ENCODE measurements around the gene TTC6. TPM values are rescaled to one million over a fixed set of nuclear protein-coding genes. Genes with fewer than 3 reads are reported as not detected.

TTC6 gene
- total RNA-seq, 1 donor, result not detected

DNA sequence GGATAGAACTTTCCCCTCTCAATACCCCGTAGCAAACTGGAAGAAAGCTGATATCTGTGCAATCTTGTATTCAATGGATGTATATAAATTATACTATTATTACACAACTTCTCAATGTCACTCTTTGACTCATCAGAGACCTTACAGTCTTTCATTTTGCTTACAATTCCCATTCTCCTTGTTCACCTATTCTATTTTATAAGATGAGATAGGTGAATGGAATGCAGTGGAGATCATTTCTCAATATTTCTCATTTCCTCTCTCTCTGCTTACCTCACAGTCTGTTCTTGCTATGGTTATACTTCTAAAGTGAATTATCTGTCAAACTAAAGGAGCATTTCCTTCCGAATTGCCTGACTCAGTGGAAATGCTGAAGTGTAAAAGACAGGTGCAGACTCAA, 15.3 kb upstream of the TTC6 start:
- Histone ChIP-seq H3K9me3 (ENCODE audit: low read depth, low read length) (no peaks in the 10 kb centered on the region), H3K4me1 (ENCODE audit: insufficient read depth, low read length) (no peaks in the 10 kb centered on the region), H3K27me3 (ENCODE audit: insufficient read depth, low read length) (peaks cover 44% of the 10 kb centered on the region)

DNA sequence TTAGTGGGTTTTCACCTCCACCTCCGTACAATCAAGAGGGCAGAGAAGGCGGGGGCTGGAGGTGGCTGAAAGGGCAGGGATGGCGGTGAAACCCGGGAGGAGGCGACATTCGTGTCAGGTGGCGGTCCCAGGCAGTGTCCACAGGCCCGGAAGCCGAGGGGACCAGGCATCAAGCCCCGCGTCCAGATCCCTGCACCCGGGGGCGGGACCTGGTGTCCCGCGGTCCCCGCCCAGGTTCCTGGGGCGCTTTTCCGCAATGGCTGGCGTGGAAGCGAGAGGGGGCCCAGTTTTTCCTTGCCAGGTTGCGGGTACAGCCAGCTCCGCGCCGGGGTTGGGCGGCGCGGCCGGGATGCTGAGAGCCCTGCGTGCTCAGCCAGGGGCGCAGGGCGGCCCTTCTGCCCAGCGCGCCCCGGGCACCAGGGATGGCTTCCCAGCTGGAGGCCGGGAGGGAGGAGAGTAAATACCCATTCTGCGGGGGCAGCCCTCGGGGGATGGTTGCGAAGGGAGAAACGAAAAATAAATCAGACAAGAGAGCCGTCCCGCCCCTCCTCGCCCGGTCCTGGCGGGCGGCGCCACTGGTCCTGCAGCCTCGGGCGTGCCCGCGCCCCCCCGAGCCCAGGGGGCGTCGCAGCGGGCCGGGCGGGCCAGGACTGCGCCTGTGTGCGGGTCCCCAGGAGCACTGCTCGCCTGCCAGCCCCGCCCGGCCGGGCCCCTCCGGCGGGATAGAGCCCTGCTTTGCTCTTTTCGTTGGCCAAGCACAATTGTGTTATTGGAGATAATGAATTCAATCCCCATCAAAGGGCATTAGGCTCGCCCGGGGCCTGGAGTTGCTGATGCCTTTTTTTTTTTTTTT, 11.8 kb upstream of the TTC6 start:
- H3K27me3 ChIP-seq (ENCODE audit: insufficient read depth, low read length), result peaks cover 74% of the 10 kb centered on the region

More for the DNA sequence above, 15.3 kb upstream of the TTC6 start:
- H3K4me3 ChIP-seq (ENCODE audit: low read length), result no peak overlapping the region

DNA sequence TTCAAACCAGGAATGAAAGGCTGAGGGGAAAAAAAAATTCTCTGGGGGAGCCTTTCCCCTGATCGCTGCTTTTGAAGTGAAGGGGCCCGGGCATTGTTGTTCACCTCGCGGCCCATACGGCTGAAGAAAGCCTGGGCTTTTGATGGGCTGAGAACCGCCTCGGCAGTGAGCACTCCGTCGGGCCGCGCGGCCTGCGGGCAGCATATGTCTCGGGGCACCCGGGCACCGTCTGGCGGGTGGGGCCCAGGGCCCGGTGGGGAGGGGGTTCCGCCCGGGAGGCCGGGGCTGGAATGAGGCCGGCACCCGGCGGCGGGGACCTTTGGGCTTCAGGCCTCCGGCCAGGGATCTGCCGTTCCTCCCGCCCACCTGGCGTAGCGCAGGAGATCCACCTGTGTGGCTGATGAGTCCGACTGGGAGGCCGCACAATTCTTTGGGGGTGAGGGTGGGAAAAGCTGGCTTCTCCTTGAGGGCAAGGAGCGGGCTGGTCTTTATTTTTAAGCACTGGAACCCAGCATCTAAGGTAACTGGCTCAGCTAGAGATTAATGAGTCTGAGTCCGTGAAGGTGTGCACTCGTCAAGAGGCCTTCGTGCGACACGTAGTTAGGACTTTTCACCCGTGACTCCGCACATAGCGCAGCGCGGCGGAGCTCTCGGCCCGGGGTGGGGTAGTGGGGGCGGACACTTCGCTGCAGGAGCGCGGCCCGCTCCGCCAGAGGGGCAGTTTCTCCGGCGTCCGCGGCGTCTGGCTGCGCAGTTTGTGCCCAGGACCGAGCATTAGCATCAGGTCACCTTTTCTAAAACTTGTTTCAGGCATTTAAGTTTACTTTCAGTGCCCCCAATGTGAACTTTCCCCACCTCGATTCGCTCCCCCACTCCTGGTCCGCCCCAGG, 11.0 kb upstream of the TTC6 start:
- Histone ChIP-seq H3K27me3 (ENCODE audit: insufficient read depth, low read length) (peaks cover 83% of the 10 kb centered on the region), H3K4me3 (ENCODE audit: low read length) (no peak overlapping the region), H3K9me3 (ENCODE audit: low read depth, low read length) (no peaks in the 10 kb centered on the region), H3K4me1 (ENCODE audit: insufficient read depth, low read length) (no peaks in the 10 kb centered on the region)

More for the DNA sequence above, 11.8 kb upstream of the TTC6 start:
- Histone ChIP-seq H3K4me3 (ENCODE audit: low read length) (no peak overlapping the region), H3K9me3 (ENCODE audit: low read depth, low read length) (no peaks in the 10 kb centered on the region), H3K4me1 (ENCODE audit: insufficient read depth, low read length) (no peaks in the 10 kb centered on the region)

DNA sequence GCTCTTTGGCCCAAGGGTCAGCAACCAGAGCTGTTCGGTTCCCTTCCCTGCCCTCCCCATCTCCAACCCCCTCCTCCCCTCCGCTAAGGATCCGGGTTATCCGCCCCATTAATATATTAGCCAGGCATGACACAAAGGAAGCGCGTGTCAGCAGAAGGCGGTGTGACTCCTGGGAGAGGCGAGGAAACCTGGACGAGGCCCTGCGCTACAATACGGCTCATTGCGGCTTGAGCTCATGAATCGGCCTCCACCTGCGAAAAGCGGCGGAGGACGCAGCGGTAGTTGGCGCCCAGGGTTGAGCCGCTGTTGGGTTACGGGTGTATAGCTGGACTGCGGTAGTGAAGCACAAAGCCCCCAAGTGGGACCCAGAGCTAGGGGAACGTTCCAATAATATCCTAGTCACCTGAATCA, 10.3 kb upstream of the TTC6 start:
- H3K4me1 ChIP-seq (ENCODE audit: insufficient read depth, low read length), result no peaks in the 10 kb centered on the region
- H3K9me3 ChIP-seq (ENCODE audit: low read depth, low read length), result no peaks in the 10 kb centered on the region
- H3K27me3 ChIP-seq (ENCODE audit: insufficient read depth, low read length), result peaks cover 88% of the 10 kb centered on the region
- no peak overlapping the region for H3K4me3 ChIP-seq (ENCODE audit: low read length)

DNA sequence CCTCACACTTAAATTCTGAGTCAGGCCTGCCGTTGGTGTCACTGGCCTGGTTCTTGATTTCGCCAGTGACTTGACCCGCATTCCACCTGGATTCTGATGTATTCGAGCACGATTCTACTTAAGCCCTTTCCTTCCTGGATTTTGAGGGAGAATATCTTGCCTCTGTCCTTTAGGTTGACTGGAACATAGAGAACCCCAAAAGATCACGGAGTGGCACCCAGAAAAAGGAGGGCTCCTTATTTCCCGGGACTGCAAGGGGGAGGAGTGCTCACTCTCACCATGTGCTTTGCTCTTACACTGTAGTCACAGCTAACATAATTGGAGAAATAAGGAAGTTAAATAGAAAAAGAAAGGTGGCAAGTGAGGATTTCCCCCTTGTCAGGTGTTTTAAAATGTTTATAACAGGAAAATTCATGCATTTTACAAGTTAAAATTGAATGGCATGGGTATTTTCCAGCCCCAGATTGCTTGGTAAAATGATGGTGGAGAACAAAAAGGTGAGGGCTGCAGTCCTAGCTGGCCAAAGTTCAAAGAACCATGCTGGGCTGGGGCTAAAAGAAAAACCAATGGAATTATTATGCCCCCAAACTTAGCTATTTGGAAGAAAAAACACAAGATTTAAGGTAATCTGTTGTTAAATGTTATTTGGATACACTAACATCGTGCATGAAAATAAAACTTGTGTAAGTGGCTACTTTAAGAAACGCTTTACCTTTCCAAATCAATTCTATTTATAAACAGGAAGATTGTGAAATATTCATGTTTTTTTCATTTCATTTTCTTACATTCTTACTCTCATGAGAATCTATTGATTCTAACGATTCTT, 9.2 kb upstream of the TTC6 start:
- H3K4me3 ChIP-seq (ENCODE audit: low read length), result no peak overlapping the region
- no peaks in the 10 kb centered on the region for H3K4me1 ChIP-seq (ENCODE audit: insufficient read depth, low read length)
- H3K27me3 ChIP-seq (ENCODE audit: insufficient read depth, low read length), result peaks cover 95% of the 10 kb centered on the region
- H3K9me3 ChIP-seq (ENCODE audit: low read depth, low read length), result no peaks in the 10 kb centered on the region

DNA sequence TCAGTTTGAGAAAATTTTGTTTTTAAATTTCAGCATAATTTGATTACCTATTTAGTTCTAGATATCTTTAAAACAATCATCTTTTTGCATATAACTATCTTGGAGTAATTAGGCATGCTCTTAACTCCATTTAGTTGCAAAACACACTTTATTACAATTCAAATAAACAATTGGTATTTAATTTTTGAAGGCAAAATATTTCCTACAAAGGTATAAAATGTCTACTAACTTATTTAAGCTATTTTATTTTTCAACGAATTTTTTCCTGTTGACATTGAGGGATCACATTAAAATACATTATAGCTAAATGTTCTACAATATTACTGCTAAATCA, 8.7 kb upstream of the TTC6 start:
- Histone ChIP-seq H3K27me3 (ENCODE audit: insufficient read depth, low read length) (peaks cover 95% of the 10 kb centered on the region), H3K4me3 (ENCODE audit: low read length) (no peak overlapping the region), H3K9me3 (ENCODE audit: low read depth, low read length) (no peaks in the 10 kb centered on the region), H3K4me1 (ENCODE audit: insufficient read depth, low read length) (no peaks in the 10 kb centered on the region)

DNA sequence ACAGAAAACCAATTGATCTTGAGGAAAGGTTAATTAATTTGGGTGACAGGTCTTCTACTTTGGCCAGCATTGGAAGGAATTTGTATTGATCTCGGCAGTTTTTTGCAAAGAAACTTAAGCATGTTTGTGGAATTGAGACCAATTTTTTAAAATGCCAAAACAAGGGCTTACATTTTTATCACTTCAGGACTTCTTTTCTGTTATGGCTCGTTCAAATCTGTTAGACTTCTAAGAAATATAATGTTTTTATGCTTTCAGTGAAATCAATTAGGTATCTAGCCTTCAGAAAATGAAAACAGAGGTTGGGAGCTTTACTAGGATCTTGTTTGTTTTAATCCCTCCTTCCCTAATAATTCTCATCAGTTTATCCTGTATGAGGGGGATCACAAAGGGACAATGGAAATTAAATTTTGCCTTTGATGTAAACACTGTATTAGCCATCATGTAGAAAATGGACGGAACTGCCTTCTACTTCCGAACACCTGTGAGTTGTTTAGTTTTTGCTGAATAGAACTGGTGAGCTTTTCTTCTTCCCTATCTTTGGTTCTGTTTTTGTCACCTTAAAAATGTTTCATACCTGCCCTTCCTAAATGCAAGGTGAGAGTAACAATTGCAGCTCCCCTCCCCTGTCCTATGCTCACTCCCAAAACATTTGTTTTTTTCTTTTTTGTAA, 8.2 kb upstream of the TTC6 start:
- Histone ChIP-seq H3K9me3 (ENCODE audit: low read depth, low read length) (no peaks in the 10 kb centered on the region), H3K4me3 (ENCODE audit: low read length) (no peak overlapping the region), H3K4me1 (ENCODE audit: insufficient read depth, low read length) (no peaks in the 10 kb centered on the region), H3K27me3 (ENCODE audit: insufficient read depth, low read length) (peaks cover 95% of the 10 kb centered on the region)

DNA sequence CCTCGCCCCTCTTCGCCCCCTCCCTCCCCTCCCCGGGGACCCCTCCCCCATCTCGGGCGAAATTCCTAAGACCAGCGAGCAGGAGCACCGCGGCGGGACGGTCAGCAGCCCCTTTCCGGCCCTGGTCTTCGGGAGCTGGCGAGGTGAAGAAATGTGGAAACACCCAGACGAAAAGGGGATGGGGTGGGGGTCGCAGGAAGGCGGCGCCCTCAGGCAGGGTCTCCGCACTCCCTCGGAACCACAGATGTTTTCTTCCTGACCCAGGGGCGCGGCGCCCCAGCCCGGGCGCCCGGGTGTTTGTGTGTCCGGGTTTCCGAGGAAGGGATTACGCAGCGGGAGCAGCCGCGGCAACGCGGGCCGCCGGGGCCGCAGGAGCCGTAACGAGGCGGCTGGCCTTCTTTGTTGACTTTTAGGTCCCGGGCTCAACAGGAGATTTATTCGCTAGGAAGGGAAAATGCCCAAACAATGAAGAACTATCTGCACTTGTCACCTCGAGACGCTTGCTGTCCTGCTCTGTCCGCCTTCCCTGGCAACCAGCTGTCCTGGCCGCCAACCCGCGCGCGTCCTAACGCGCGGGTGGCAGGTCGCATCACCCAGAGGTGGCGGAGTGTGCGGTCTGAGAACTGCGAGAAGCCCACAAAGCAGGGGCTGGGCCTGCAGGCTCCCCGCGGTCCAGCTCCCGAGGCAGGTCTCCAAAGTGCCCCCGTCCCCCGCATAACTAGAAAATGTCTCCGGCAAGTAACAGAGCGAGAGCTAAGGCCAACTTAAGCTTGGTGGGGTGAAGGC, 7.4 kb upstream of the TTC6 start:
- no peaks in the 10 kb centered on the region for H3K4me1 ChIP-seq (ENCODE audit: insufficient read depth, low read length)
- no peaks in the 10 kb centered on the region for H3K9me3 ChIP-seq (ENCODE audit: low read depth, low read length)
- H3K27me3 ChIP-seq (ENCODE audit: insufficient read depth, low read length), result peaks cover 95% of the 10 kb centered on the region
- no peak overlapping the region for H3K4me3 ChIP-seq (ENCODE audit: low read length)

DNA sequence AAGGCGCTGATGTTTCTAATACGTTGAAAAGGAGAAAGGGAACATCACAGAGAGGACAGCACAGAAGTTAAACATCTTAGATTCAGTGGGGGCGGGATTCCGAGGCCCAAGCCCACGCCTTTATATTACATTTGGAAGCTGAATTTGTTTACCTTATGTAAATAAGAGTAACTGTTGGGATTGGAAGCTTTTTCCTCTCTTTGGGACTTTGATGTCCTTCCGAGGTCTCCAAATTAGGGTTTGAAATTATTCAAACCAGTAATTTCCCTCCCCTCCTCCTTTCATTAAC, 6.8 kb upstream of the TTC6 start:
- Histone ChIP-seq H3K9me3 (ENCODE audit: low read depth, low read length) (no peaks in the 10 kb centered on the region), H3K27me3 (ENCODE audit: insufficient read depth, low read length) (peaks cover 95% of the 10 kb centered on the region), H3K4me3 (ENCODE audit: low read length) (no peak overlapping the region), H3K4me1 (ENCODE audit: insufficient read depth, low read length) (no peaks in the 10 kb centered on the region)

DNA sequence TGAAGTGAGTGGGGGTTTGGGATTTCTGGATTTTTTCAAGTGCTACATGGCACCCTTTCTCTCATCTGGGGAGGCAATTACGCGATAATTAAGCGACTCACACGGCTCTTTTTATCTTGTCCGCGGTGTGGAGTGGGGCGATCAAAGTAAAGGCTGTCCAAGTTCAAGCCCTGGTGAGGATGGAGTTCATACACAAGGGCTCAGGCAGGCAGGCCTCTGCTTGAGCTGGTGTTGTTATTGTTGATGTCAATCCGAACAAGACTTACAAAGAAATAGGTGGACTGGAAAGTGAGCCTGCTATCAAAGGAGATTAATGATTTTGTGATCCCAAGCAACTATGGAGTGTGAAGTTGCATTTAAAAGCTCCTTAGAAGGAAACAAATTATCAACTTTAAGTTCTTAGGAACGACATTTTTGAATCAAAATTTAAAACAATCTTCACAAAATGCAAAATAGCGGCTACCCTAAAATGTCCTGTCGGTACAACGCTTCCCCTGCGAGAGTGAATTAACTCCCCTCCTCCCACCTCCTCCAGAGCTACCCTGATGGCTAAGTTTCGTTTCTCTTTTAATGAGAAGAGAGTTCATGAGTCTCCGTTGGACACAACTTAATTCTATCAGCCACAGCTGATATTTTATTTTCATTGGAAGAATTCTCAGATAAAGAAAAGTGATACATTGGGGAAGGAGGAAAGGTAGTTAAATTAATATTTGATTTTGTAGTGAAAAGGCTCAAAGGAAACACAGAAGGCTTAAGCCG, 6.3 kb upstream of the TTC6 start:
- no peak overlapping the region for H3K4me3 ChIP-seq (ENCODE audit: low read length)
- H3K9me3 ChIP-seq (ENCODE audit: low read depth, low read length), result no peaks in the 10 kb centered on the region
- peaks cover 97% of the 10 kb centered on the region for H3K27me3 ChIP-seq (ENCODE audit: insufficient read depth, low read length)
- no peaks in the 10 kb centered on the region for H3K4me1 ChIP-seq (ENCODE audit: insufficient read depth, low read length)

DNA sequence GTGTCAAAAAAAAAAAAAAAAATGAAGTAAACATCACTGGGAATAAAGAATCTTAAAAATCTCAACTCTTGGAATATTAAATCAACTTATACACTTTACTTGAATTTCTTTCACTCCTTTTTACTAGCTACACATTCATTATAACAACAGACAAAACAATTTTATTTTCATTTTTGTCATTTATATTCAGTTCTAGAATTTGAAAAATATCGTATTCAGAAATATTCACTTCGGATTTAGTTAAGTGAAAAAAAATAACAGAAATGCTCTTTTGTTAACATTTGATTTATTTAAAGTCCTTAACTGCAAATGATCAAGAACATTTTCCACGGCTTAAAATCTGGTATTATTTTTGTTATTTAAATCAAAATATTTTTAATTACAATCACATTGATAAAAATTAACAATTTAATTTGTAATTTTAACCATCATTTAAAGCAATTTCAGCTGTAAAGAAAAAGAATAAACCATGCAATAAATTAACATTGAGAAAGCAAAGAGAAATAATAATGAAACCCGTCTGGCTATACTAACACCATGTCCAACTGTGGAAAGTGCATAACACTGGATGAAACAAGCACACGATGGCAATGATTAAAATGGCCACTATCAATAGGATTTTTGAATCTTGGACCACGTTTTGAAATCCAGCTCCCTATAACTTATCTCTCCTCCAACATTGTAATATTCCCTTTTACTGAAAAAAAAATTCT, 5.6 kb upstream of the TTC6 start:
- Histone ChIP-seq H3K4me3 (ENCODE audit: low read length) (no peak overlapping the region), H3K4me1 (ENCODE audit: insufficient read depth, low read length) (no peaks in the 10 kb centered on the region), H3K9me3 (ENCODE audit: low read depth, low read length) (no peaks in the 10 kb centered on the region), H3K27me3 (ENCODE audit: insufficient read depth, low read length) (peaks cover 94% of the 10 kb centered on the region)

DNA sequence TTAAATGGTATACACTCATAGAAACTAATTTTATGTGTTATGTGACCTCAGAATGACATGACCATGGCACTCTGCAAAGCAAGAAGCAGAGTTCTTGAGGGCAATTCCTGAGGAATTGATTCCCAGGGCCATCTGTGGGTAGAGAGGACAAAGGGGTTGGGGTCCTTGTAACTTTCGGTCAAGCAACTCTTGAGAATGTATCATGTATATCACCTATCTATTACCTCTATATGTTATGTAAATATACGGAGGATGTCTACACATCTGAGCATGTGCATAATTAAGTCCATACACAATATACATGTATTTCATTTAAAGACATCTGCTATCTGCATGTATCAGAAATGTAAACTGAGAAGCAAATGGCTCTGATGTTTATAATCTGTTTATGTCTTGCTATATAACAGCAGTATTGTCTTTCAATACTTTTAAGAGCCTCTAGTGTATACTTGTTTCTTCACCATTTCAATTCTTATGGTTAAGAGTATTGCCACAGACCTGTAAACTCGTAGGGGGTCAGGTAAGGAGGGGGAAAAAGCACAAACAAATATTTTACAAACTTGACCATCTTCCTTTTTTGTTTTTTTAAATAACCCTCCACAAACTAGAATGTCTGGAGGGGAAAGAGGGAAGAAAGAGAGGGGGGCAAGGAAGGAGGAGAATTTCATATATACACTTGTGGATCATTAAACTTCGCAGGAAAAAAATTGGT, 4.8 kb upstream of the TTC6 start:
- peaks cover 1% of the 10 kb centered on the region for H3K4me1 ChIP-seq (ENCODE audit: insufficient read depth, low read length)
- H3K4me3 ChIP-seq (ENCODE audit: low read length), result no peak overlapping the region
- H3K9me3 ChIP-seq (ENCODE audit: low read depth, low read length), result no peaks in the 10 kb centered on the region
- H3K27me3 ChIP-seq (ENCODE audit: insufficient read depth, low read length), result peaks cover 89% of the 10 kb centered on the region
